Femur (tissue), 1 donor: ENCODE data around the gene HUS1B.
"Not testable (repeated sequence)": the region's sequence is repeated elsewhere in the genome, so short reads cannot be mapped to it uniquely, and the experiment has no call there.

ENCODE experiments used
- DNase-seq: peaks from one replicate; pipeline ENCODE4 v3.0.0-alpha.2; 2017

Gene HUS1B

DNA sequence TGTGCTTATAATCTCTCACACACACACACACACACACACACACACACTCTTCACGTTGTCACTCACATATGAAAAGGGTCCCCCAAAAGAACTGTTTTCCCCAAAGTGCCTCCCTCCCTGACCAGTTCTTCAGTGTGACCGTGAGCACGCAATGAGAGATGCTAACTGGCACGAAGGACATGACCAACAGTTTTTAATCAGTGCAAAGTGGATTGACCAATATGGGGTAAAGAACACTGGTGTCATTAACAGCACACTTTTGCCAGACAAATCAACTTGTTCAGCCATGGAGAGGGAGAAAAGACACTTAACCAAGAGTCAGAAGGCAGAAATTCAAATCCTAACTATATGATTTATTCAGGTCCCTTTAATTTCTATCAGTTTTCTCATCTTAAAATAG lies 21.0 kb upstream of the HUS1B start:
- no peak for DNase-seq

DNA sequence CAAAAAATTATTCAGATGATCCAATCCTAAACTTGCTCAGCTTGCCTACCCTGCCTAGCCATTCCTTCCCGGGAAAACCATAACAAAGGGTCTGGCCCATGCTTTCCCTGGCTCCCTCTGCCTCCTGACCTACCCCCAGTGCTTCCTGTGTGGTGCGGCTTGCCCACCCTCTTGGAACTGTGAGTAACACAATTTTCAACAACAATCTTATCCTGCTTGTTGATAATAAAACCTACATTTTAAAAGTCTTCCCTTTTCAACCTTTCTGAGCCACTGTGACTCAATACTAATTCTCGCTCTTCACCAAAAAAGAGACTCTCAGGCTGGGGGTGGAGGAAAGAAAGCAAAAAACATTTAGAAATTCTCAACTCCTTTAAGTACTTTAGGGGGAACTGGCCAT lies 18.1 kb upstream of the HUS1B start:
- DNase-seq: no peak

DNA sequence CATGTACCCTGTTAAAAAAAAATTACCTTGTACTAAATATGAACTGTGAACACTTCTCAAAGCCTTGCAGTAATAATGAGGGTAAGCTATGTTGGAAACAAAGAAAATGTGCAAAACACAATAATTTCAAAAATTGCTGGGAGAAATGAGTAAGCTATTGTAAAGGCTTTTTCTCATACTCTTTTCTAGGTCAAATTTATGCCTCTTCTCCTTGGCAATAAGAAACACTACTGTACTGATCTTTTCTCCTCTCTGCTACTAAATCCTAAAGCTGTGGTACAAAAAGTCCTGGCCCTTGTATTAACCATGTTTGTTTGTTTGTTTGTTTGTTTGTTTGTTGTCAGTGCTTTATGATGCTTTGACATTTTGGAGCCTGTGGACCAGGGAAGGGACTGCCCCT lies 17.5 kb upstream of the HUS1B start:
- DNase-seq: no peak

DNA sequence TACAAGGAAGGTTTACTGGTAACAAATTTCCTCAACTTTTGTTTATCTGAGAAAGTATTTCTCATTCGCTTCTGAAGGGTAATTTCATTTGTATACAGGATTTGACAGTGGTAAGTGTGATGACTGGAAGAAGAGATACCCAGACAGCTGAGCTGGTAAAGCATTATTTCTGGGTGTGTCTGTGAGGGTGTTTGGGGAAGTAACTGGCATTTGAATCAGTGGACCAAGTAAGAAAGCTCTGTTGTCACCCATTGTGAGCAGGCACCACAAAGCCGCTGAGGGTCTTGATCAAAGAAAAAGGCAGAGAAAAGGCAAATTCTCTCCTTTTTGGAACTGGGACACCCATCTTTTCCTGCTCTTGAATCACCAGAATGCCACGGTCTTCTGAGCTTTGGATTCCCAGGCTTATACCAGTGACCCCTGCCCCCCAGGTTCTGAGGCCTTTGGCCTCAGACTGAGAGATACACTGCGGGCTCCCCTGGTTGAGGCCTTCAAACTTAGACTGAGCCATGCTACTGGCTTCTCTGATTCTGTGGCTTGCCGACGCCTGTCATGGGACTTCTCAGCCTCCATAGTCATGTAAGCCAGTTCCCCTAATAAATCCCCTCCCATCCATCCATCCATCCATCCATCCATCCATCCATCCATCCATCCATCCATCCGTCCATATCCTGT lies 10.5 kb upstream of the HUS1B start:
- no peak for DNase-seq

DNA sequence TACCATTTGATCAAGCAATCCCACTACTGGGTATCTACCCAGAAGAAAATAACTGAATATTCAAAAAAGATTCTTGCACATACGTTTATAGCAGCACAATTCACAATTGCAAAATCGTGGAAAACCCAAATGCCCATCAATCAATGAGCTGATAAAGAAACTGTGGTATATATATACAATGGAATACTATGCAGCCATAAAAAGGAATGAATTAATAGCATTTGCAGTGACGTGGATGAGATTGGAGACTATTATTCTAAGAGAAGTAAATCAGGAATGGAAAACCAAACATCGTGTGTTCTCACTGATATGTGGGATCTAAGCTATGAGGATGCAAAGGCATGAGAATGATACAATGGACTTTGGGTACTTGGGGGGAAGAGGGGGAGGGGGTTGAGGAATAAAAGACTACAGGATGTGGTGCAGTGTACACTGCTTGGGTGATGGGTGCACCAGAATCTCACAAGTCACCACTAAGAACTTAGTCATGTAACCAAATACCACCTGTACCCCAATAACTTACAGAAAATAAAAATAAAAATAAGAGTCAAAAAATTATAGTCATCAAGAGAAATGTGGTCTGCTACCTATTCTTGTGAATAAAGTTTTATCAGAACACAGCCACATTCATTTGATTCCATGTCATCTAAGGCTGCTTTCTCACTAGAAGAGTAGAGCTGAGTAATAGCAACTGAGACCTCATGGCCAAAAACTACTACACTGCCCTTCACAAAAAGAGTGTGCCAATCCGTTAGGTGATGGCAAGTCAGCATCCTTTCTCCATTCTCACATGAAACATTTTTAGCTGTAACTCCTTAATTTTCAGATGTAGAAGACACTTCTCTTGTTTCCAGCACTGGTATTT lies 8.7 kb upstream of the HUS1B start:
- DNase-seq: no peak

DNA sequence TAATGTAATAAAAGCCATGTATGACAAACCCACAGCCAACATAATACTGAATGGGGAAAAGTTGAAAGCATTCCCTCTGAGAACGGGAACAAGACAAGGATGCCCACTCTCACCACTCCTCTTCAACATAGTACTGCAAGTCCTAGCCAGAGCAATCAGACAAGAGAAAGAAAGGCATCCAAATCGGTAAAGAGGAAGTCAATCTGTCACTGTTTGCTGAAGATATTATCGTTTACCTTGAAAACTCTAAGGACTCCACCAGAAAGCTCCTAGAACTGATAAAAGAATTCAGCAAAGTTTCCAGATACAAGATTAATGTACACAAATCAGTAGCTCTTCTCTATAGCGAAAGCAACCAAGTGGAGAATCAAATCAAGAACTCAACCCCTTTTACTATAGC lies 6.9 kb upstream of the HUS1B start:
- not testable (repeated sequence) for DNase-seq

DNA sequence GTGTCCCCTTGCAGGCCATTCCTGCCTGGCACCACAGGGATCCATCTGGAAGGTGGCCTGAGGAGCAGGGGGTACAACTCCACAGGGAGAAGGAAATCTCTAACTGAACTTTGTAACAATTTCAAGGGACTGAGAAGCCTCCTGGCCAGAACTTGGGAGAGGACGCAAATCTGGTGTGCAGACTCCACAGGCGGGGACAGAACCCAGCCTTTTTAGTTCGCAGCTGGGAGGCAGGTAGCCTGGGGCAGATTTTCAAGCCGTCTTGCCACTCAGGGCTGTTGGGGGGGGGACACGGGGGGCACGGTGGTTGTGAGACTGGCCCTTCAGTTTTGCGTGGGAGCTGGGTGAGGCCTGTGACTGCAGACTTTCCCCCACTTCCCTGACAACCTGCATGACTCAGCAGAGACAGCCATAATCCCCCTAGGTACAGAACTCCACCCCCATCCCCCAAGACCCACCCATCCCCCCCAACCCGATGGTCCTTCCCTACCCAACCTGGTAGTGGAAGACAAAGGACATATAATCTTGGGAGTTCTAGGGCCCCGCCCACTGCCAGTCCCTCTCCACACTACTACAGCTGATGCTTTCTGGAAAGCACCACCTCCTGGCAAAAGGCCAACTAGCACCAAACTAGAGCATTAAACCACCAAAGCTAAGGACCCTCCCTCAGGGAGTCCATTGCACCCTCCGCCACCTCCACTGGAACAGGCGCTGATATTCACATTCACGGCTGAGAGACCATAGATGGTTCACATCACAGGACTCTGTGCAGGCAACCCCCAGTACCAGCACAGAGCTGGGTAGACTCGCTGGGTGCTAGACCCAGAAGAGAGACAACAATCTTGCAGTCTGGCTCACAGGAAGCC lies 3.0 kb upstream of the HUS1B start:
- DNase-seq: no peak

DNA sequence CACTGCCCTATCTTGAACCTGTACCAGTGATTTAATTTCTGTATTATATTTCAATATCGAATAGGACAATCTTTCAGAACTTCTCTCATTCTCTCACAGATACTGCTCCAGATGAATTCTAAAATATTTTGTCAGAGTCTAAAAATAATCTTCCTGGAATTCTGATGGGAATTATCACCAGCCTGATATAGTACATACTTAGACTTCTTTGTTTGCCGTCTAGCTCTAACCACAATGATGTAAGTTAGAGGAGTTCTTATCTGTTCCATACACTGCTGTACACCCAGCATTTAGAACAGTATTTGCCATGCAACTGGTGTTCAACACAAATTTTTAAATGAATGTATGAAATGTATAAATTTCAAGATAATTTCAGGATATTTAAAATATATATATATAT lies 1.3 kb upstream of the HUS1B start:
- DNase-seq: no peak

DNA sequence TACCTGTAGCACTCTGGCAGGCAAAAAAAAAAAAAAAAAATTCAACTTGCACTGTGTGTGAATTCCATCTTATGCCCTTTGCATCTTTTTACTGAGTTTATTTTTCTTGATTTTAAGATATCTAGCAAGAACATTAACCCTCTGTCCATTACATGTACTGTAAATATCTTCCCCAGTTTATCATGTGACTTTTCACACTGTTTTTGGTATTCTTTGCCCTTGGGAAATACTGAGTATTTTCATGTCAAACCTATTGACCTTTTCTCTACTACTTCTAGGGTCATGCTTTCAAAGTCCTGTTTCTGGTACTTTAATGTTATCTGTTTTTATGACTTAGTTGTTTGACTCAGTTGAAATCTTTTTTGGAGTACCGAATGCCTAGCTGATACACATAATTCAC lies 843 bp upstream of the HUS1B start:
- no peak for DNase-seq

DNA sequence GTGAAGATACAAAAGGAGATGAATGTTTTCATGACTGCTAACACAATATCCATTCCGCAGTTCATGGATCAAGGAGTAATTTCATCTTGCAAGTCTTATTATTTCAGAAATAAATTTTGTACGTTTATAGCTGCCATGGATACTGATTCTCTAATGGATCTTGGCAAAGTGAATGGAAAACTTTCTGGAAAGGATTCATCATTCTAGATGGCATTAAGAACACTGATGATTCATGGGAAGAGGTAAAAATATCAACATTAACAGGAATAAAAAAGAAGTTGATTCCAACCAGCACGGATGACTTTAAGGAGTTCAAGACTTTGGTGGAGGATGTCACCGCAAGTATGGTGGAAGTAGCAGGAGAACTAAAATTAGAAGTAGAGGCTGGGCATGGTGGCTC lies 2.8 kb downstream of the HUS1B start:
- DNase-seq: no peak

DNA sequence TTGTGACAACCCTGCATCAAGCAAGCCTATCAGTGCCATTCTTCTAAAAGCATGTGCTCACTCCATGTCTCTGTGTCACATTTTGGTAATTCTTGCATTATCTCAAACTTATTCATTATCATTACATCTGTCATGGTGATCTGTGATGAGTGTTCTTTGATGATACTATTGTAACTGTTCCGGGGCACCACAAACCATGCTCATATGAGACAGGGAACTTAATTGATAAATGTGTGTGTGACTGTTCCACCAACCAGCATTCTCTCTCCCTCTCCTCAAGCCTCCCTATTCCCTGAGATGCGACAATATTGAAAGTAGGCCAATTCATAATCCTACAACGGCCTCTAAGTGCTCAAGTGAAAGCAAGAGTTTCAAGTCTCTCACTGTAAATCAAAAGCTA lies 4.0 kb downstream of the HUS1B start:
- no peak for DNase-seq

DNA sequence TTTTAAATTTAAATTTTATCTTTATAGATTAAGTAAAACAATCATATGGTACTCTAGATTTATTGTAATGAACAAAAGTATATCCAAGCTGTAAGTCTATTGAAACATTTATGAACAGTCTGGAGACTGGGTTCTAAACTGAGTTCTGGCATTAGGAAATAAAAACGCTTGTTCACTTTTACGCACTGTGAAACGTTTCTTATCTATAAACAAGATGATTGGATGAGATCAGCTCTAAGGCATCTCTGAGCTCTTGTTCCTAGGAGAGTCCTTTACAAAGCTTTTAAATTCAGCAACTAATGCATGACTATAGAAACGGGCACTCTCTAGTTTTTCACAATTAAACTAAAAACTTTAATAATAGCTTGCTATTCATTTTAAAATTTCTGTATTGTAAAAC lies 6.8 kb downstream of the HUS1B start:
- no peak for DNase-seq

DNA sequence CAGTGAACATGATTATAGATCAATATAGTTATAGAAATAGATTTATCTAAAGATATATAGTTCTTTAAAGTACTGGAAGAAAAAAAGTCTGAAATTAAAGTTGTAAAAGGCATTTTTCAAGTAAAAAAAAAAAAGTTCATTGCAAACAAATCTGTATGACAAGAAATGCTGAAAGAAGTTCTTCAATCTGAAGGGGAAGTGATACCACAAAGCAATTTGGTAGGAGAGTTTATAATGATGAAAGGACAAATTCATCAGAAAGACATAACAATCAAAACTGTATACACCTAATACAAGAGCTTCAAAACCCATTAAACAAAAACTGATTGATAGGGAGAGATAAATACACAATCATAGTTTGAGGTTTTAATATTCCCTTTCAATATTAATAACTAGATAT lies 14.1 kb downstream of the HUS1B start:
- no peak for DNase-seq

DNA sequence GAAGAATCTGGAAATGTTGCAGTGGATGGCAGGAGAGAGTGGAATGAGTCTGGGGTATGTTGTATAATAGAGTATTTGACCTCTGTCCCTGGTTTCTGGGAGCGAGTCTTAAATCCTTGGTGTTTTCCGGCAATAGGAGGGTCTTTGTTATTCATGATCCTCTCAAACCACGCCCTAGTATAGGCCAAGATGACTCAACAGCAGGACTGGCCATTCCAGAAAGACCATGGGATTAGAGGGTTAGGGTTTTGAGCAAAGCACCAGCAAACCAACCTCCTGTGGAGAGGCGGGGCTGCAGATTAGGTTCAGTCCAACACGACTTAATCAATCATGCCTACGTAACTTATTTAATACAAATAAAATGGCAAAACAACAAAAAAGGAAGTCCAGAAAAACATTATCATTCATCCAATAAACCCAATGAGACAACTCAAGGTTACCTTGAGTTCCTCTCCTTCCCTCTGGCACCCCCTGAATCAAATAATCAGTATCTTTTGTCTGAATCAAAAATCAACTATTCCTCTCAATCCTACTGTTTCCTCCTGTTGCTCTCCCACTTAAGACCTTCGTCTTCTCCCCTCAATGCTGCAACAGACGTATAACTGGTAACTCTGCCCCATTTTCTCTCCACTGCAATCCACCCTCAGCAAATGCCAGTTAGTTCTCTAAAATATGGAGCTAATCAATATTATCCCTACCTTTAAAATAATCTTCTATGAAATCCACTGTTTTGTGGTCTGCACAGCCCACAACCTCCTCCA lies 15.5 kb downstream of the HUS1B start:
- DNase-seq: no peak

DNA sequence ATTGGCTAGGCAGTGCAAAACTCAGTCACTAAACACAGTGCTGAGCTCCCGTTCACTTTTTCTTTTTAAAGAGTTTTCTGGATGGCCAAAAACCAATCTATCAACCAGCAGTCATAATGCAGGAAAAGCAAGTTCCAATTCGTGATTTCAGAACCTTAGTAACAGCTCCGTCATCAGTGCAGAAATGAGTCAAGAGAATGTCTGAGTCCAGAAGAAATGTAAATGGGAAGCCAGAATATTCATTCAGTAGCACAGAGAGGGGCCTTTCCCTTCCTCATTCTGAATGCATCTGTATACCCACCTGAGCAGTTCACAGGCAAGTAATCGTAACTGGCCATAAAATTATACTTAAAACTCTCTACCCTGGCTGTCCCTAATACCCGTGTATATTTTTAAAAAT lies 20.4 kb downstream of the HUS1B start:
- DNase-seq: no peak

DNA sequence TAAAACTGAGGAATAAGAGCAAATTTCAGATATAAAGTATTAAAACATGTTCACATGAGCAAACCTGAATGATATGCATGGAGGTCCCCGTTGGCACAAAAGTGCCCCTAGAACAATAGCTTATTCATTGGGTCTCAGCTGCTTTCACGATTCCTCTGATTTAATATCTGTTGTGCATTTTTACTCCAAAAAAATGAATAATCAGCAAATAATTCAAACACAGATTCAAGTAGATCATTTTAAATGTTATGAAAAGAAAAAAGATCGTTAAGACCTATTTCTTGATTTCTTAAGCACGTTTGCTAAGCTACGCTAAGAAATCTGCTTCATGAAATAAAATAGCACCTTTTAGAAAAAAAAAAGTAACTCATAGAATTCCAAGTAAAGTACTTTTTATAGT lies 21.7 kb downstream of the HUS1B start:
- no peak for DNase-seq

DNA sequence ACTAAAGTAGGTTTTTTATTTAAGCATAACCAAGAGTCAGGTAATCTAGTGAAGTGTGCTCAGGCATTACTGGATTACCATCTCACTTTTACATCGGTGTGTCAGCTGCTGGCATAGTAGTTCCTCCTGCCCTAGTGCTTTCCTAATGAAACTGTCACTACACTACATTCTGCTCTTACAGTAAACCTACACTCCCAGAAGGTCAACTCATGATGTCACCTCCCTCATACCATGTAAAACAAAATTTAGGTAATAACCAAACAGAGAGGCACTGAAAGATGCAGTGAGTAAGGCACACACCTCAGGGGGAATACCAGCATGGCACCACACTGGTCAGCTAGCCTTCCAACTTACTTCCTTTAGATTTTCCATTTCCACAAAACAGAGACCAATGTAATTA lies 23.3 kb downstream of the HUS1B start:
- no peak for DNase-seq

DNA sequence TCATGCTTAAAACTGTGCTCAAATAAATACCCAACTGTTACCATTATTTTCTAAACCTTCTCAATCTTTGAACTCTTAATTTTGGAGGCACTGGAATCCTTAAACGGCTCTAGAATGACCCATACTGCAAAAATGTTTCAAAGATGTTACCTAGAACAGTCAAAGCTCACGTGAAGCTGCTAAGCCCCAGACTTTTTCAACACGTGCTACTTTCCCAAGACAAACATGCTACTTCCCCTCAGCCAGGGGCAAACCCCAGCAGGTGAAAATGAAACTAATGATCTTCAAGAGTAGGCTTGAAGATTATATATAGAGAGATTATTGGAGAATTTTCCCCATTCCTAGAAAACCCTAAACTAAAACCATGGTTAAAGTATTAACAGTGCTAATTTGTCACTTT lies 28.1 kb downstream of the HUS1B start:
- DNase-seq: no peak

DNA sequence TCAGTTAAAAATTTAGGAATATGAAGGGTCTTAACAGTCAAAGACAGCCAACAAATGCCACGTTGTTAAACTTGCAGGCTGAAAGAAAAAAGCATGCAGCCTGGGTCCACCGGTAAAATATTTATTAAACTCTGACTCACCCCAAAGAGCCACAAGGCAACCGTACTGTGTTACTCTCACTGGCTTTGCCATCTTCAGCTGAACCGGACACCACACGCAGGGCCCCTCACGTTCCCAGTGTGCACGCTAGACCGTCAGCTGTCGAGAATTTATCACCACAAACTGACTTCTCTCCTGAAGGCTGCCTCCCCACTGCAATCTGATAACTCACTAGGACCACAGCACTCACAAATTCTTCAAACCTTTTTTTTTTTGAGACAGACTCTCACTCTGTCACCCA lies 30.7 kb downstream of the HUS1B start:
- DNase-seq: peak; percentile 28

DNA sequence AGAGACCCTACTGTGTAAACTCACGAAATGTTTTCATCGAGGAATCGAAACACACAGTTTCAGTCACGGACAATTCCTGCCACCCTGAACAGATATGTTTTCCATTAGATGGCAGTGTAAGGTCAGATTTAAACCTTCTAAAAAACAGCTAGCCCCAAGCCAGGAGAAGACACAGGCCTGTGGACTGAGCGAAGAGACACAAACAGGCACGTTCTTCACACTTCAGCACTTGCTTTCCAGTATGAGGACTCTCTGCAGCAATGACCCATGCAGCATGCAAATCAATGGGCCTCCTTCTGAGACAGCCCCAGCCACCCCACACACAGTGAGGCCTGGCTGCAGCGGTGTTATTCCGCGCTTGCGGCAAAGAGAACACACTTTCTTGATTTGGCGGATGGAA lies 31.9 kb downstream of the HUS1B start:
- DNase-seq: no peak

DNA sequence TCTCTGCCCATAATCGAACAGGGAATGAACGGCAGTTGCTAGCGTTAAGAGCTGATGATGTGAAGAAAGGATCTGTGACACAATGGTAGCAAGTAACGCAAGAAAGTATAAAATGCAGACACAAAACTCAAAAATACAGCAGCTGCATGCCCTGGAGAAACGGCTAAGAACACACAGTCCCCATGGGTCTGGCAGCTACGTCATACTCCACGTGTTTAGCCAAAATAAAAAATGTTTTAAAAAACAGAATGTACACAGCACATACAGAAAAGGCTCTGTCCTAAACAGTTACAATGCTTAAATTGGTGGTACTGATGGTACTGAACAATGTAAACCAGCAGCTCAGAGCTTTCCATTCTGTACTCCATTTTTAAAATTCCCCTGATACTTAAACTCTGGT lies 34.4 kb downstream of the HUS1B start:
- DNase-seq: no peak

DNA sequence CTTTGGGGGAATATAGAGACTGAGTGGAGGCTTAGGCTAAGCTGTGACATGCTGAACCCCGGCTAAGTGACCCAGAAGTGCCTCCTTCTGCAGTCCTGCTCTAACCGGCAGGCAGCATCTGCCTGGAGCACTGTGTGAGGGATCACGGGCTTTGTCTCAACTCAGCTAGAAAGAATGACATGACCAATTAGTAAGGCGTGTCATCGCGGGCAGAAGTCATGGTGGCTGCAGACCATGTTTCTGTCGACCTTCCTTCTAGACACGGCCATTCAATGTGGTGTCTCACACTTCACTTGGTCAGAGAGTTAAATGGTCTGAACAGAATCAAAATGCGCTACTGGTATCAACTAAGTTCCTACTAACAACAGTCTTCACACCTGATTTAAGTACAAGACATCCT lies 35.0 kb downstream of the HUS1B start:
- DNase-seq: no peak

DNA sequence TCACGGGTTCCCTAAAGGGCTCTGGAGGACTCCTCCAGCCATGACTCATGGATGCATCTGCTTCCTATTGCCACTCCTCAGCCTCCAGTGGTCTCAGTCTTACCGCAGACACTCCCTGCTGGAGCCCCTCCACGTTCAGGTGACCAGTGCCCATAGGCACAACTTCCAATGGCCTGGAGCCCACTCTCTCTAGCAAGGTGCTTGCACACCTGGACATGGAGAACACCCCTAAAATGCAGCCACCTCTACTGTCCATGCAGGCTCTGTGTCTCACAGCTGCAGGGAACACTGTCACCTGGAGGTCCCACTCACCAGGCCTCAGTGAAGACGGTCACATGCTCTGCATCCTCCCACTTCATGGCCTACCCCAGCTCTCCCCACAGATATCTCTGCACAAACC lies 36.0 kb downstream of the HUS1B start:
- DNase-seq: no peak
